GM23338 (cell line): ENCODE measurements around the gene KCNMA1. TPM values are rescaled to one million over a fixed set of nuclear protein-coding genes. Genes with fewer than 3 reads are reported as not detected.

Experiments
- ATAC-seq: fragments of 200-7000 bp; cut with Tn5 transposase; 3 replicates; pipeline ENCODE4 v1.9.1; 2020
- DNase-seq: peaks from one replicate; pipeline ENCODE4 v3.0.0-alpha.2; 2015; ENCODE audit warnings: low spot score
- H2AFZ ChIP-seq: fragments of 200-600 bp; sonication (generic); 2 replicates; pipeline ENCODE4 v1.8.0; 2016; ENCODE audit warnings: antibody characterized with exemption, mild to moderate bottlenecking, moderate library complexity
- H3F3A ChIP-seq: fragments of 200-600 bp; sonication (generic); replicated peaks from 2 replicates; pipeline ENCODE4 v1.8.0; 2017; ENCODE audit warnings: antibody characterized with exemption, mixed run types, low read depth
- H3K27ac ChIP-seq: fragments of 200-600 bp; sonication (generic); 2 replicates; pipeline ENCODE4 v1.6.1; 2016; ENCODE audit warnings: low read depth
- H3K27me3 ChIP-seq: fragments of 200-600 bp; sonication (generic); 2 replicates; pipeline ENCODE4 v1.8.0; 2016; ENCODE audit warnings: mild to moderate bottlenecking, mixed run types, moderate library complexity; ENCODE audit not compliant: insufficient read depth
- H3K36me3 ChIP-seq: fragments of 200-600 bp; sonication (generic); 2 replicates; pipeline ENCODE4 v1.8.0; 2016; ENCODE audit warnings: mild to moderate bottlenecking; ENCODE audit not compliant: insufficient read depth
- H3K4me1 ChIP-seq: fragments of 200-600 bp; sonication (generic); 2 replicates; pipeline ENCODE4 v1.8.0; 2016; ENCODE audit warnings: mild to moderate bottlenecking, moderate library complexity; ENCODE audit not compliant: insufficient read depth
- H3K4me2 ChIP-seq: fragments of 200-600 bp; sonication (generic); 2 replicates; pipeline ENCODE4 v1.7.1; 2017; ENCODE audit warnings: mixed run types
- H3K4me3 ChIP-seq: fragments of 200-600 bp; sonication (generic); 2 replicates; pipeline ENCODE4 v1.6.1; 2016; ENCODE audit warnings: mixed run types
- H3K79me2 ChIP-seq: fragments of 200-600 bp; sonication (generic); replicated peaks from 2 replicates; pipeline ENCODE4 v1.8.0; 2017; ENCODE audit warnings: mild to moderate bottlenecking; ENCODE audit not compliant: insufficient read depth
- H3K9me2 ChIP-seq: fragments of 200-600 bp; sonication (generic); 2 replicates; pipeline ENCODE4 v1.8.0; 2017; ENCODE audit not compliant: insufficient read depth
- H4K20me1 ChIP-seq: fragments of 200-600 bp; sonication (generic); replicated peaks from 2 replicates; pipeline ENCODE4 v1.8.0; 2017; ENCODE audit warnings: mild to moderate bottlenecking; ENCODE audit not compliant: insufficient read depth
- H3K27ac Mint-ChIP-seq: 2 replicates; pipeline ENCODE4 v1.8.0; 2020; ENCODE audit warnings: inconsistent platforms, mild to moderate bottlenecking, moderate library complexity, mixed read lengths
- H3K27me3 Mint-ChIP-seq: 3 replicates; pipeline ENCODE4 v1.8.0; 2022; ENCODE audit warnings: low read depth, mild to moderate bottlenecking, moderate library complexity, mixed read lengths, inconsistent platforms; ENCODE audit not compliant: insufficient read depth, poor library complexity
- H3K36me3 Mint-ChIP-seq: 3 replicates; pipeline ENCODE4 v1.8.0; 2021; ENCODE audit warnings: low read depth, mild to moderate bottlenecking, inconsistent platforms, moderate library complexity, mixed read lengths
- H3K4me1 Mint-ChIP-seq: 3 replicates; pipeline ENCODE4 v1.8.0; 2020; ENCODE audit warnings: mild to moderate bottlenecking, inconsistent platforms, mixed read lengths
- H3K4me3 Mint-ChIP-seq: 3 replicates; pipeline ENCODE4 v1.8.0; 2021; ENCODE audit warnings: moderate library complexity, mild to moderate bottlenecking, inconsistent platforms, mixed read lengths
- H3K9me3 Mint-ChIP-seq: 3 replicates; pipeline ENCODE4 v1.8.0; 2020; ENCODE audit warnings: moderate library complexity, mild to moderate bottlenecking, inconsistent platforms, mixed read lengths
- CREB1 ChIP-seq: fragments of 250-450 bp; sonication (Bioruptor Pico); IDR thresholded peaks from 2 replicates; pipeline ENCODE4 v1.5.0; 2020; ENCODE audit warnings: low read depth, mild to moderate bottlenecking, moderate library complexity
- ETS1 ChIP-seq: IDR thresholded peaks from 2 replicates; pipeline ENCODE4 v1.6.1; 2016; ENCODE audit warnings: antibody characterized with exemption
- EZH2 ChIP-seq: fragments of 200-600 bp; sonication (generic); IDR thresholded peaks from one replicate; pipeline ENCODE4 v1.8.0; 2017; ENCODE audit warnings: antibody characterized with exemption, mild to moderate bottlenecking, low read depth; ENCODE audit not compliant: unreplicated experiment
- JUNB ChIP-seq: IDR thresholded peaks from one replicate; pipeline ENCODE4 v1.6.1; 2016; ENCODE audit warnings: antibody characterized with exemption; ENCODE audit not compliant: unreplicated experiment
- POLR2AphosphoS5 ChIP-seq: IDR thresholded peaks from 2 replicates; pipeline ENCODE4 v1.6.1; 2016; ENCODE audit warnings: antibody characterized with exemption, low read depth
- REST ChIP-seq: IDR thresholded peaks from one replicate; pipeline ENCODE4 v1.6.1; 2018; ENCODE audit warnings: antibody characterized with exemption; ENCODE audit not compliant: unreplicated experiment
- STAT1 ChIP-seq: IDR thresholded peaks from one replicate; pipeline ENCODE4 v1.6.1; 2016; ENCODE audit warnings: antibody characterized with exemption; ENCODE audit not compliant: unreplicated experiment
- ZNF114 ChIP-seq: fragments of 250-450 bp; sonication (Bioruptor Pico); IDR thresholded peaks from 2 replicates; pipeline ENCODE4 v1.5.0; 2020; ENCODE audit warnings: mild to moderate bottlenecking, moderate library complexity
- polyA plus RNA-seq: library from polyadenylated mRNA; unstranded; fragments of >200 nt; fragmentation: Nextera tagmentation; extraction: Ambion mirVana; gene quantifications from 2 replicates; pipeline ENCODE4 v1.2.1, GENCODE V29; 2016
- total RNA-seq: library from RNA; depleted of rRNA; stranded (reverse); fragments of >200 nt; shearing (Covaris generic); gene quantifications from 2 replicates; pipeline ENCODE4 v1.2.3, GENCODE V29; 2014
- TF ChIP-seq, protein P1 (sequence below): fragments of 250-450 bp; sonication (Bioruptor Pico); IDR thresholded peaks from 2 replicates; pipeline ENCODE4 v1.5.0; 2020; ENCODE audit warnings: mild to moderate bottlenecking, moderate library complexity

Gene KCNMA1
- total and polyA plus RNA-seq, 2 experiments from 2014 or later: 8.2 to 9.0 TPM

DNA sequence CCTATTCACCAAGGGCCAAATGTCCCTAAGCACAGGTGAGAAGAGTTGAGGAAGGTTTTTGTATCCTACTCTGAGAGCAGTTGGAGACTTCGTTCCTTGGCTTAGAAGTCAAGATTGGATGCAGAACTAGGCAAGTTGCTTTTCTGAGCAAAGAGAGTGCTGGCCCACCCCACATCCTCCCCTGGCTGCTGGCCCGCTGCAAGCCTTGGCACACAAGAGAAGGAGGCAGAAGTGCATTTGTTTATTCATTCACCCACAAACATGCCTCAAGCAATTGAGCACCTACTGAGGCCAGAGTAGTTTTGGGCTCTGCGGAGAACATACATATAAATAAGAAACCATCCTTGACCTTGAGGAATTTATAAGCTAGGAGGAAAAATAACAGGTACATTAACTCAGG lies 318.9 kb downstream of the KCNMA1 start (continued):
- TF ChIP-seq, protein P1, sequence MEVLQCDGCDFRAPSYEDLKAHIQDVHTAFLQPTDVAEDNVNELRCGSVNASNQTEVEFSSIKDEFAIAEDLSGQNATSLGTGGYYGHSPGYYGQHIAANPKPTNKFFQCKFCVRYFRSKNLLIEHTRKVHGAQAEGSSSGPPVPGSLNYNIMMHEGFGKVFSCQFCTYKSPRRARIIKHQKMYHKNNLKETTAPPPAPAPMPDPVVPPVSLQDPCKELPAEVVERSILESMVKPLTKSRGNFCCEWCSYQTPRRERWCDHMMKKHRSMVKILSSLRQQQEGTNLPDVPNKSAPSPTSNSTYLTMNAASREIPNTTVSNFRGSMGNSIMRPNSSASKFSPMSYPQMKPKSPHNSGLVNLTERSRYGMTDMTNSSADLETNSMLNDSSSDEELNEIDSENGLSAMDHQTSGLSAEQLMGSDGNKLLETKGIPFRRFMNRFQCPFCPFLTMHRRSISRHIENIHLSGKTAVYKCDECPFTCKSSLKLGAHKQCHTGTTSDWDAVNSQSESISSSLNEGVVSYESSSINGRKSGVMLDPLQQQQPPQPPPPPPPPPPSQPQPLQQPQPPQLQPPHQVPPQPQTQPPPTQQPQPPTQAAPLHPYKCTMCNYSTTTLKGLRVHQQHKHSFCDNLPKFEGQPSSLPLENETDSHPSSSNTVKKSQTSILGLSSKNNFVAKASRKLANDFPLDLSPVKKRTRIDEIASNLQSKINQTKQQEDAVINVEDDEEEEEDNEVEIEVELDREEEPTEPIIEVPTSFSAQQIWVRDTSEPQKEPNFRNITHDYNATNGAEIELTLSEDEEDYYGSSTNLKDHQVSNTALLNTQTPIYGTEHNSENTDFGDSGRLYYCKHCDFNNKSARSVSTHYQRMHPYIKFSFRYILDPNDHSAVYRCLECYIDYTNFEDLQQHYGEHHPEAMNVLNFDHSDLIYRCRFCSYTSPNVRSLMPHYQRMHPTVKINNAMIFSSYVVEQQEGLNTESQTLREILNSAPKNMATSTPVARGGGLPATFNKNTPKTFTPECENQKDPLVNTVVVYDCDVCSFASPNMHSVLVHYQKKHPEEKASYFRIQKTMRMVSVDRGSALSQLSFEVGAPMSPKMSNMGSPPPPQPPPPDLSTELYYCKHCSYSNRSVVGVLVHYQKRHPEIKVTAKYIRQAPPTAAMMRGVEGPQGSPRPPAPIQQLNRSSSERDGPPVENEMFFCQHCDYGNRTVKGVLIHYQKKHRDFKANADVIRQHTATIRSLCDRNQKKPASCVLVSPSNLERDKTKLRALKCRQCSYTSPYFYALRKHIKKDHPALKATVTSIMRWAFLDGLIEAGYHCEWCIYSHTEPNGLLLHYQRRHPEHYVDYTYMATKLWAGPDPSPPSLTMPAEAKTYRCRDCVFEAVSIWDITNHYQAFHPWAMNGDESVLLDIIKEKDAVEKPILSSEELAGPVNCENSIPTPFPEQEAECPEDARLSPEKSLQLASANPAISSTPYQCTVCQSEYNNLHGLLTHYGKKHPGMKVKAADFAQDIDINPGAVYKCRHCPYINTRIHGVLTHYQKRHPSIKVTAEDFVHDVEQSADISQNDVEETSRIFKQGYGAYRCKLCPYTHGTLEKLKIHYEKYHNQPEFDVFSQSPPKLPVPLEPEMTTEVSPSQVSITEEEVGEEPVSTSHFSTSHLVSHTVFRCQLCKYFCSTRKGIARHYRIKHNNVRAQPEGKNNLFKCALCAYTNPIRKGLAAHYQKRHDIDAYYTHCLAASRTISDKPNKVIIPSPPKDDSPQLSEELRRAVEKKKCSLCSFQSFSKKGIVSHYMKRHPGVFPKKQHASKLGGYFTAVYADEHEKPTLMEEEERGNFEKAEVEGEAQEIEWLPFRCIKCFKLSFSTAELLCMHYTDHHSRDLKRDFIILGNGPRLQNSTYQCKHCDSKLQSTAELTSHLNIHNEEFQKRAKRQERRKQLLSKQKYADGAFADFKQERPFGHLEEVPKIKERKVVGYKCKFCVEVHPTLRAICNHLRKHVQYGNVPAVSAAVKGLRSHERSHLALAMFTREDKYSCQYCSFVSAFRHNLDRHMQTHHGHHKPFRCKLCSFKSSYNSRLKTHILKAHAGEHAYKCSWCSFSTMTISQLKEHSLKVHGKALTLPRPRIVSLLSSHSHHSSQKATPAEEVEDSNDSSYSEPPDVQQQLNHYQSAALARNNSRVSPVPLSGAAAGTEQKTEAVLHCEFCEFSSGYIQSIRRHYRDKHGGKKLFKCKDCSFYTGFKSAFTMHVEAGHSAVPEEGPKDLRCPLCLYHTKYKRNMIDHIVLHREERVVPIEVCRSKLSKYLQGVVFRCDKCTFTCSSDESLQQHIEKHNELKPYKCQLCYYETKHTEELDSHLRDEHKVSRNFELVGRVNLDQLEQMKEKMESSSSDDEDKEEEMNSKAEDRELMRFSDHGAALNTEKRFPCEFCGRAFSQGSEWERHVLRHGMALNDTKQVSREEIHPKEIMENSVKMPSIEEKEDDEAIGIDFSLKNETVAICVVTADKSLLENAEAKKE (CRISPR knock-in tag): no peak
- TF ChIP-seq JUNB (no peak), POLR2AphosphoS5 (no peak), STAT1 (no peak), ZNF114 (CRISPR knock-in tag) (no peak), REST (no peak), CREB1 (CRISPR knock-in tag) (no peak)

DNA sequence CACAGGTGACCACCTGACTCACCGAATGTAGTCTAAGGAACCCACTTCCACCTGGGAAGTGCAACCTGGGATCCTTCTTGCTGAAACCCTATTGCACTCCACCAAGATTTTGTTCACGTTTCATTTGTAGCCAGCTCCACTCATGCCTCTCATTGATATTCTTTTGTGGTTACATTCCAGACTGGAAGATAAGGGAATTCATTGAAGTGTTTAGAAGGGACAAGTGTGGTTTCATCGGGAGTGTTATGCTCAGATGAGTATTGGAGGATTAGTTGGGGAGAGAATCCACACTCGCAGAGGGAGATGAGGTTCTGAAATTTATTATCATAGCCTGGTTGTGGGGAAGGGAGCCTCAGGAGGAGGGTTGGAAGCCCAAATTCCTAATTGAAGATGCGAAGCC lies 320.4 kb downstream of the KCNMA1 start:
- Histone ChIP-seq H3K4me3 (no peak overlapping the region), H3F3A (no peaks in the 10 kb centered on the region), H3K36me3 (no peaks in the 10 kb centered on the region), H4K20me1 (no peaks in the 10 kb centered on the region), H3K79me2 (no peaks in the 10 kb centered on the region), H3K9me2 (peaks cover 9% of the 10 kb centered on the region), H3K27ac (no peak overlapping the region), H3K4me1 (peaks cover 17% of the 10 kb centered on the region), H2AFZ (no peak overlapping the region), H3K27me3 (no peaks in the 10 kb centered on the region), H3K4me2 (no peak overlapping the region)
- ATAC-seq: no peak
- H3K9me3 Mint-ChIP-seq: no peaks in the 10 kb centered on the region
- H3K27me3 Mint-ChIP-seq: no peaks in the 10 kb centered on the region
- TF ChIP-seq STAT1 (no peak), EZH2 (no peak), POLR2AphosphoS5 (no peak), ETS1 (no peak), CREB1 (CRISPR knock-in tag) (no peak)
- H3K36me3 Mint-ChIP-seq: no peaks in the 10 kb centered on the region
- no peak overlapping the region for H3K4me3 Mint-ChIP-seq
- no peak for DNase-seq
- H3K27ac Mint-ChIP-seq: no peak overlapping the region
- peaks cover 16% of the 10 kb centered on the region for H3K4me1 Mint-ChIP-seq
